KMS-11 (cell line): ENCODE measurements around the gene HOXA9.

Experiments
- H2AFZ ChIP-seq: fragments of 200-600 bp; sonication (generic); 2 replicates; pipeline ENCODE4 v1.6.1; 2016; ENCODE audit warnings: antibody characterized with exemption, mixed run types, low read depth
- H3K27ac ChIP-seq: fragments of 200-600 bp; sonication (generic); 2 replicates; pipeline ENCODE4 v1.6.1; 2016; ENCODE audit warnings: mild to moderate bottlenecking, mixed run types
- H3K27me3 ChIP-seq: fragments of 200-600 bp; sonication (generic); 2 replicates; pipeline ENCODE4 v1.6.1; 2017; ENCODE audit warnings: mild to moderate bottlenecking, low read depth, mixed run types, moderate library complexity; ENCODE audit not compliant: insufficient read depth
- H3K36me3 ChIP-seq: fragments of 200-600 bp; sonication (generic); 2 replicates; pipeline ENCODE4 v1.6.1; 2017; ENCODE audit warnings: mild to moderate bottlenecking, mixed run types; ENCODE audit not compliant: insufficient read depth
- H3K4me1 ChIP-seq: fragments of 200-600 bp; sonication (generic); 2 replicates; pipeline ENCODE4 v1.6.1; 2016; ENCODE audit warnings: mild to moderate bottlenecking, low read depth, mixed run types; ENCODE audit not compliant: poor library complexity, severe bottlenecking
- H3K4me2 ChIP-seq: fragments of 200-600 bp; sonication (generic); 2 replicates; pipeline ENCODE4 v1.7.0; 2016; ENCODE audit warnings: mild to moderate bottlenecking, mixed run types
- H3K4me3 ChIP-seq: fragments of 200-600 bp; sonication (generic); IDR thresholded peaks from 2 replicates; pipeline ENCODE4 v1.6.1; 2017; ENCODE audit warnings: low read depth, low read length, mixed read lengths; ENCODE audit not compliant: insufficient read depth
- H3K79me2 ChIP-seq: fragments of 200-600 bp; sonication (generic); 2 replicates; pipeline ENCODE4 v1.6.1; 2016; ENCODE audit warnings: low read depth, mixed run types; ENCODE audit not compliant: insufficient read depth
- H3K9ac ChIP-seq: fragments of 200-600 bp; sonication (generic); 2 replicates; pipeline ENCODE4 v1.6.1; 2016; ENCODE audit warnings: mild to moderate bottlenecking, mixed run types
- H4K20me1 ChIP-seq: fragments of 200-600 bp; sonication (generic); 2 replicates; pipeline ENCODE4 v1.6.1; 2016; ENCODE audit warnings: mild to moderate bottlenecking, mixed run types; ENCODE audit not compliant: insufficient read depth
- TF ChIP-seq, protein P1 (sequence below): fragments of 200-600 bp; sonication (generic); conservative IDR thresholded peaks from 2 replicates; pipeline ENCODE4 v1.6.1; 2017; ENCODE audit warnings: low read depth, mild to moderate bottlenecking, antibody characterized with exemption, low read length, moderate library complexity, mixed read lengths

HOXA9 gene

DNA sequence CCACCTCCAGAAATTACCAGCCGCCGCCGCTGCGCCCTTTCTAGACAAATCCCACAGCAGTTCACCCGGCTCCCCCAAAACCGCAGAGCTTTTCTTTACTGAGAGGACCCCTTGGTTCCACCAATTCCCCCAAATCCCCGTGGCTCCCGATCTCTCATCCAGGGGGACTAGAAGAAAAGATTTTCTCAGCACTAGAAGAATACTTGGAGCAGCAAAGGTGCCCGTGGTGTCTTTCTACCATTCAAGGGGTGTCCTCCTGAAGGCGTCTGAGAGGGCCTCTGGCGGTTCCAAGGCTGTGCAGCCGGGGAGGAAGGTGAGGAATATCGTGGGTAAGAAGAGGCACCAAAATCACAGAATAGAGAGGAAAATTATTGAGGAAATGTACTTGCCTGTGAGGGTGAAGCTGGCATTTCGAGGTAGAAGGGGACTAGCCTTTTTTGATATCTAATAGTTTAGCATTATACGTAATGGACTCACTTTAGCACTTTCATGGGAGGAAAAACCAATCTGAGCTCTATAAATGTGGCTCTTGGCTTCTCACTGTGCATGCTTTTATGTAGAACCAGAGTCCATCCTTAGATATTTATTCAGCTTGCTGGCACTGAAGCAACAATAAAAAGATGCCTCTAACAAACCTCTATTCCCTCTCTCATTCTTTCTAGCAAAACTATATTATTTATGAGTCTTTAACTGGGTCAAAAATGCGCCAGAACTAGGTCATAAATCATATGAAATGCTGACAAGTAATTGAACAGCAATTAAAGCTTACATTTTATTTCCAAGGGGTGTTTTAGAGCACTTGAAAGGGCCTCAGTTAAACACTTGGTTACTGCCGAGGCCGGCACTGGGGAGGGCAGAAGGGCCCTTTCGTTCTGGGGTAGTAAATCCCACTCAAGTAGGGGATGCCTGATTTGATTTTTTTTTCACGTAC is 49.0 kb downstream of the HOXA9 start:
- Histone ChIP-seq H3K9ac (no peak overlapping the region), H3K79me2 (no peaks in the 10 kb centered on the region), H3K4me2 (no peak overlapping the region), H3K4me3 (no peak overlapping the region), H2AFZ (no peak overlapping the region), H4K20me1 (no peaks in the 10 kb centered on the region), H3K4me1 (no peaks in the 10 kb centered on the region), H3K36me3 (no peaks in the 10 kb centered on the region), H3K27me3 (no peaks in the 10 kb centered on the region), H3K27ac (no peak overlapping the region)
- TF ChIP-seq, protein P1, sequence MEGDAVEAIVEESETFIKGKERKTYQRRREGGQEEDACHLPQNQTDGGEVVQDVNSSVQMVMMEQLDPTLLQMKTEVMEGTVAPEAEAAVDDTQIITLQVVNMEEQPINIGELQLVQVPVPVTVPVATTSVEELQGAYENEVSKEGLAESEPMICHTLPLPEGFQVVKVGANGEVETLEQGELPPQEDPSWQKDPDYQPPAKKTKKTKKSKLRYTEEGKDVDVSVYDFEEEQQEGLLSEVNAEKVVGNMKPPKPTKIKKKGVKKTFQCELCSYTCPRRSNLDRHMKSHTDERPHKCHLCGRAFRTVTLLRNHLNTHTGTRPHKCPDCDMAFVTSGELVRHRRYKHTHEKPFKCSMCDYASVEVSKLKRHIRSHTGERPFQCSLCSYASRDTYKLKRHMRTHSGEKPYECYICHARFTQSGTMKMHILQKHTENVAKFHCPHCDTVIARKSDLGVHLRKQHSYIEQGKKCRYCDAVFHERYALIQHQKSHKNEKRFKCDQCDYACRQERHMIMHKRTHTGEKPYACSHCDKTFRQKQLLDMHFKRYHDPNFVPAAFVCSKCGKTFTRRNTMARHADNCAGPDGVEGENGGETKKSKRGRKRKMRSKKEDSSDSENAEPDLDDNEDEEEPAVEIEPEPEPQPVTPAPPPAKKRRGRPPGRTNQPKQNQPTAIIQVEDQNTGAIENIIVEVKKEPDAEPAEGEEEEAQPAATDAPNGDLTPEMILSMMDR, result no peak

DNA sequence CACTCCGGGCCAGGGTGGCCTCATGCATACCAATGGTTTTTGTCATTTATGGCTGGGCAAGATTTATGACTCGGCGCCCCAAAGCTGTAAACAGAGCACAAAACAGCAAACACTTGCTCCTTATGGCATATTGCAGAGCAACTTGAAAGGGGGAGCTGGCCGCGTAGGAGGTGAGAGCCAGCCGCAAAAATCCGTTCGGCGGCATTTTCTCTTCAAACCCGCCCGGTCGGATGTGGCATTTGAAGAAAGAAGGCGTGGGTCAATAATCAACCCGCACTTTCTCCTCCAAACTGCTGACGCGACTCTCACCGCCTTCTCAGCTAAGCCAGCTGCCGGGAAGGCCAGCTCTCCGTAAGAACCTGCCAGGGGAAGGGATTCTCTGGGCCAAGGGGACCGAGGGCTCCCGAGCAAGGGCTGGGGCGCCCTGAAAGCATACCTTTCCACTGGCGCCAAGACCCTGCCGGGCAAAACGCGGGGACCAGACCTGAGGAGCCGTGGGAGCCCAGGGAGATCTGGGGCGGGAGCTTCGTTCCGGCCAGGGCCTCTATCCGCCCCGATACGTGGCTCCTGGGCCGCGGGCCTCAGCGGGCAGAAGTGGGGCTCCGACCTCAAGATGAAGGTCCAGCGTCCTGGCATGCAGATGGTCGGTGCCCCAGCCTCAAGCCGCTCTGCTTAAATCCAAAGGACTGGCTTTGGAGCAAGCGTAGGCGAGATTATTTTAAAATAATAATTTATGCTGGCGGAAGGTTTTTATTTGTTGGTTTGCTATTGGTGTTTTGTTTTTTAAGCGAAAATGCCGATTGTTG is 49.9 kb downstream of the HOXA9 start:
- Histone ChIP-seq H3K4me2 (no peak overlapping the region), H3K27me3 (no peaks in the 10 kb centered on the region), H3K4me1 (no peaks in the 10 kb centered on the region), H3K9ac (no peak overlapping the region), H3K36me3 (no peaks in the 10 kb centered on the region), H2AFZ (no peak overlapping the region), H3K79me2 (no peaks in the 10 kb centered on the region), H4K20me1 (no peaks in the 10 kb centered on the region), H3K27ac (no peak overlapping the region), H3K4me3 (no peak overlapping the region)
- TF ChIP-seq, protein P1, result no peak

DNA sequence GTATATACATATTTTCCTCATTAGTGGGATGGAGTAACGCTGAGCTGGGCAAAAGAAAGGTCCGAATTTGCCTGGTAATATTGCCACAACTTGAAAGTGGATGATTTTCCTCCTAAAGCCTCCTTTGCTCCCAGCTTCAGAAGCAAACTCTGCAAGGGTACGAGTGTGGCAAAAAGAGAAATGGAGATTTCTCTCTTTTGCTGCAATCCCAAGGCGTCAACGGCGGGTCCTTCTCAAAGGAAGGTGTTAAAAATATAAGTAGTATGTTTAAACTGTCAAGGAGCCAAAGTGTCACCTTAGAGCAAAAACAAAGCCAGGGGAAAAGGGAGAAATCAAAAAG is 50.5 kb downstream of the HOXA9 start:
- Histone ChIP-seq H4K20me1 (no peaks in the 10 kb centered on the region), H3K9ac (no peak overlapping the region), H3K27me3 (no peaks in the 10 kb centered on the region), H3K4me3 (no peak overlapping the region), H3K4me1 (no peaks in the 10 kb centered on the region), H3K36me3 (no peaks in the 10 kb centered on the region), H3K79me2 (no peaks in the 10 kb centered on the region), H3K4me2 (no peak overlapping the region), H2AFZ (no peak overlapping the region), H3K27ac (no peak overlapping the region)
- TF ChIP-seq, protein P1, result no peak

DNA sequence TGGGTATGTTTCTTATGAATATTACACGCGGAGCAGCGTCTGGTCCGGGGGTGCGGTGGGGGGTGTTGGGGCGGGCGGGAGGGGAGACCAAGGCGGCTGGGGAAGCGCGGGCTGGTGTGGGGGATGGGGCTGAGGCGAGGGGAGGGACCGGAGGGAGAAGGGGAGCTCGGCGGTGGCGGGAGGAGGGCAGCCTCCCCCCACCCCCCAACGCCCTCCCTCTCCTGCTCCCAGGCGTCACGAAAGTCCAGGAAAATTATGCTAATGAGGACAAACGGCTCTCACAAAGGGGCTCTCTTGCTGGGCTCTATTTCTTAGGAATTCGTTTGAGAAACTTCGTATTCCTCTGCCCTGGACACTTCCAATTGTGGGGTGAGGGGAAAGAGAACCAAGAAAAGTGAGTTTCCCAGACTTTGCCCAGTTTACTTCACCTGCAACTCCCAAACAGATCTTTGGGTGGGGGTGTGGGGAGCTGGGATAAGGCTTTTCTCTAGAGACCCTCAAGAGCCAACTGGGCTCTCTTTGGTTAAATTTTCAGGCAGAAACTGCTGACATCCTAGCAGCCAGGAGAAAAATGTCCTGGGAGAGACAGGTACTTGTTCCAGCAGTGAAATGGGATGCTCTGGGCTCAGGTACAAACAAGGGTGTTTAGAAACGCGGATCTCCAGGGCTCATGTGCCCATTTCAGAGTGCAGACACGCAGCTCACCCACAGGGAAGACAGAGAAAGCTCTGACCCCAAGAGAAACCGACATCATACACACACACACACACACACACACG is 51.2 kb downstream of the HOXA9 start:
- Histone ChIP-seq H3K4me1 (no peaks in the 10 kb centered on the region), H3K27me3 (no peaks in the 10 kb centered on the region), H3K79me2 (no peaks in the 10 kb centered on the region), H3K4me3 (no peak overlapping the region), H3K36me3 (no peaks in the 10 kb centered on the region), H3K9ac (no peak overlapping the region), H3K27ac (no peak overlapping the region), H3K4me2 (no peak overlapping the region), H2AFZ (no peak overlapping the region), H4K20me1 (no peaks in the 10 kb centered on the region)
- TF ChIP-seq, protein P1, result no peak
